ENCODE data around the gene SCTR.
"Not testable (repeated sequence)": the region's sequence is repeated elsewhere in the genome, so short reads cannot be mapped to it uniquely, and the experiment has no call there.

SCTR gene

GRCh38 chr2:119407430-119408220 lies 116.7 kb downstream of the SCTR start:
- DNase-seq (ENCODE audit: low read depth) = no peak

GRCh38 chr2:119405151-119405550 lies 119.1 kb downstream of the SCTR start:
- no peak for DNase-seq (ENCODE audit: low read depth)

GRCh38 chr2:119403618-119404017 lies 120.7 kb downstream of the SCTR start:
- not testable (repeated sequence) for DNase-seq (ENCODE audit: low read depth)

GRCh38 chr2:119402645-119403560 lies 121.4 kb downstream of the SCTR start:
- DNase-seq (ENCODE audit: low read depth) = no peak

- no peak for DNase-seq (ENCODE audit: low read depth)
Measured at GRCh38 chr2:119402106-119402505, 122.2 kb downstream of the SCTR start.

GRCh38 chr2:119397196-119397595 lies 127.1 kb downstream of the SCTR start:
- no peak for DNase-seq (ENCODE audit: low read depth)

- DNase-seq (ENCODE audit: low read depth) = no peak
Measured at GRCh38 chr2:119393971-119394748, 130.1 kb downstream of the SCTR start.
